Measurements from ENCODE around the gene CPN2.

CPN2 gene

GRCh38 chr3:194352667-194353246 is 1.6 kb upstream of the CPN2 start:
- DNase-seq (ENCODE audit: low read depth) = no peak

DNA sequence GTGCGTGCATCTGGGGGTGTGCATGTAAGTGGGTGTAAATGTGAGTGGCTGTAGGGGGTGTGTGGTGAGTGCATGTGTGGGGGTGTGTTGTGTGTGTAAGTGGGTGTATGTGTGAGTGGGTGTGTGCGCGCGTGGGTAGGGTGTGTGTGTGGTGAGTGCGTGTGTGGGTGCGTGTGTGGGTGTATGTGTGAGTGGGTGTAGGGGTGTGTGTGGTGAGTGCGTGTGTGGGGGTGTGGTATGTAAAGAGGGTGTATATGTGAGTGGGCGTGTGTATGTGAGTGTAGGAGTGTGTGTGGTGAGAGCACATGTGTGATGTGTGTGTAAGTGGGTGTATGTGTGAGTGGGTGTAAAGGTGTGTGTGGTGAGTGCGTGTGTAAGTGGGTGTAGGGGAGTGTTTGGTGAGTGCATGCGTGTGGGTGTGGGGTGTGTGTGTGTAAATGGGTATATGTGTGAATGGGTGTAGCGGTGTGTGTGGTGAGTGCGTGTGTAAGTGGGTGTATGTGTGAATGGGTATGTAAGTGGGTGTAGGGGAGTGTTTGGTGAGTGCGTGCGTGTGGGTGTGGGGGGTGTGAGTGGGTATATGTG is 916 bp upstream of the CPN2 start:
- DNase-seq (ENCODE audit: low read depth) = no peak

GRCh38 chr3:194350726-194351071 is 429 bp downstream of the CPN2 start:
- DNase-seq (ENCODE audit: low read depth) = no peak

DNA sequence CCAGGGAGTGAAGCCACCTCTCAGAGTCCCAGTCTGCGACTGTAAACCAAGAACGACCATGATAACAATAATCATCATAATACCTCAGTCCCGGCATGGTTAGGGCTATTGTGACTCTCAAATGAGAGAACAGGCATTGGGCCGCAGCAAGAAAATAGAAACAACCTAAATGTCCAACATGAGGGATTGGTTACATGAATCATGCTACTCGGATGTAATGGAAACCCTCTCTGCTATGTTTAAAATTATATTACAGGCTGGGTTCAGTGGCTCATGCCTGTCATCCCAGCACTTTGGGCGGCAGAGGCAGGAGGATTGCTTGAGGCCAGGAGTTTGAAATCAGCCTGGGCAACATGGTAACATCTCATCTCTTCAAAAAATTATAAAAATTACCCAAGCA is 2.8 kb downstream of the CPN2 start:
- no peak for DNase-seq (ENCODE audit: low read depth)

- peak; percentile 43 for DNase-seq (ENCODE audit: low read depth)
Measured at GRCh38 chr3:194346621-194347020, 4.5 kb downstream of the CPN2 start.

DNA sequence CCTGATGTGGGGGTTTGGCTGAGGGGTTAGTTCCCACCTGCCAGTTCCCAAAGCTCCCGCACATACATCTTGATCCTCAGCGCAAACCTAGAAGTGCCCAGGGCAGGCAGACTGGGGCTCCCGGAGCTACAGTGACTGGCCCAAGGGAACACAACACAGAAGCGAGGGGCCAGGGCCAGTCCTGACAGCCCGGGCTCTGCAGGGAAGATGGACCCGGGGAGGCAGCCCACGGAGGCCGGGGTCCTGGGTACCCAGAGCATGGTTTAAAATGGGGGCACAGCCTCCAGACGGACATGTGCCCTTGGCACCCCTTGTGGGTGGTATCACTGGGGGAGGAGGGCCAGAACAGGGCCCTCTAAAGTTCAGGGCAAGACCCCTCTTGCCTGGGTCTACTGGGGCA is 5.1 kb downstream of the CPN2 start:
- no peak for DNase-seq (ENCODE audit: low read depth)

DNA sequence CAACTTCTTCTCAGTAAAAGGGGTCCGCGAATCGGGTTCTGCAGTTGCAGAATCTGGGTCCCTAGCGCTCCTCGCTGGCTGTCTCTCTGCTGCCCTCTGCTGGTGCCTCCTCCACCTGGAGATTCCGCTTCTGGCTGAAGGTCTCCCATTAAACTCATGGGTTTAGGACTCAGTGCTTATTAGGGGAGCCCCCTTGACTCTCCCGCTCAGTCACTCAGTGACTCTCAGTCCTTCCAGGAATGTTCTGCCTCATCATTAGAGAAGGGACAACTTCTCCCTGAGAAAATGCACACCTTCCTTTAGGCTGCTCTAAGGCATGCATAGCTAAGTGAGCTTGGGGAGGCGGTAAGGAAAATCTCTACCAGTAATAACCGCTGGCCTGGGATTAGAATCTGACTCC is 7.1 kb downstream of the CPN2 start:
- DNase-seq (ENCODE audit: low read depth) = peak; percentile 38

GRCh38 chr3:194343561-194343893 is 7.6 kb downstream of the CPN2 start:
- DNase-seq (ENCODE audit: low read depth) = peak; percentile 29

- DNase-seq (ENCODE audit: low read depth) = no peak
Measured at GRCh38 chr3:194342861-194343560, 8.1 kb downstream of the CPN2 start.

GRCh38 chr3:194340757-194341400 is 10.2 kb downstream of the CPN2 start:
- no peak for DNase-seq (ENCODE audit: low read depth)

- DNase-seq (ENCODE audit: low read depth) = no peak
Measured at GRCh38 chr3:194339840-194340239, 11.3 kb downstream of the CPN2 start.

DNA sequence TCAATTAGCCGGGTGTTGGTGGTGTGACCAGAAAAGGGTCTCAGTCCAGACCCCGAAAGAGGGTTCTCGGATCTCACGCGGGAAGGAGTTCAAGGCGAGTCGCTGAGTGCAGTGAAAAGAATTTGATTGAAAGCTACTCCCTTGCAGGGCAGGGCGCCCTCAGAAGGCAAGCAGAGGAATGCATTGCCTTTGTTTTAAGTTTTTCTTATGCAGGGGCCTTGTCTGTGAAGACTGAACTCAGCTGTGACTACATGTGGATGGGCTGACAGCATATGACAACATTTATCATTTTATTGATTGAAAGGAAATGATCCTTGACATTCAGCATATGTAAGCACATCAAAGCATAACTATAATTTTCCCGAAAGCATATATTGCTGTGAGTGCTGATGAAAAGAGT is 11.8 kb downstream of the CPN2 start:
- no peak for DNase-seq (ENCODE audit: low read depth)

- no peak for DNase-seq (ENCODE audit: low read depth)
Measured at GRCh38 chr3:194337965-194338753, 13.0 kb downstream of the CPN2 start.

- no peak for DNase-seq (ENCODE audit: low read depth)
Measured at GRCh38 chr3:194336601-194337355, 14.3 kb downstream of the CPN2 start.

GRCh38 chr3:194333981-194334320 is 17.2 kb downstream of the CPN2 start:
- no peak for DNase-seq (ENCODE audit: low read depth)

- DNase-seq (ENCODE audit: low read depth) = peak; percentile 69
Measured at GRCh38 chr3:194333212-194333980, 17.7 kb downstream of the CPN2 start.

DNA sequence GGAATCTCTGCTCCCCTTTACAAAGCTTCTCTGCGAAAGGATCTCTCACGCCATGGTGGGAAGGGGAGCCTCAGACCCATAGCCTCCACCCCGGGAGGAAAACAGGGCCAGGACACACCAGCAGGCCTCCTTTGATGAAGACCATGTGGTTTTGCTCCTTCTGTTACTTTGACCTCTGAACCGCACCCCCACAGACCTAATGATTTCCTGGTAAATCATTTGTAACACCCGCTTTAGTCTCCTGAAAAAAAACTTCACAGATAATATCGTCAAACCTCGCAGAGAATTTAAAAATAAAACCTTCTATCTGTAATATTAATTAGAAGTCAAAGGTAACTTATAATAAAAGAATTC is 18.3 kb downstream of the CPN2 start:
- DNase-seq (ENCODE audit: low read depth) = no peak

DNA sequence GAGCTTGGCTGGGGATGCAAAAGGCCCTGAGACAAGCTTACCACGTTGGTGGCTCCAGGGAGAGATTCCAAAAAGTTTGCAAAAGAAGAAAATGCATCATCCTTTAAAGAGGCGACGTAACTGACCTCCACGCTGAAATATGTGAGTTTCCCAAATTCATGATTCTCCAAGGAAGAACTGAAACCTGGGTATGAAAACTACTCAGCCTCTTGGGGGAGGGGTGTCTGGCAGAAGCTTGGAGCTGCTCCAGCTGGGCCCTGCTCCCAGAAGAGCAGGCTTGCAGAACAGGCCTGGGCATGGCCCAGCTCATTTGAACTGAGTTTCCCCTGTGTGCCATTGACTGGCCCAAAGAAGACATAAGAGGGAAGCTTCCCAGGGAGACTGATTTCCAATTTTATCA is 20.5 kb downstream of the CPN2 start:
- DNase-seq (ENCODE audit: low read depth) = peak; percentile 32

- DNase-seq (ENCODE audit: low read depth) = no peak
Measured at GRCh38 chr3:194330160-194330559, 21.0 kb downstream of the CPN2 start.

DNA sequence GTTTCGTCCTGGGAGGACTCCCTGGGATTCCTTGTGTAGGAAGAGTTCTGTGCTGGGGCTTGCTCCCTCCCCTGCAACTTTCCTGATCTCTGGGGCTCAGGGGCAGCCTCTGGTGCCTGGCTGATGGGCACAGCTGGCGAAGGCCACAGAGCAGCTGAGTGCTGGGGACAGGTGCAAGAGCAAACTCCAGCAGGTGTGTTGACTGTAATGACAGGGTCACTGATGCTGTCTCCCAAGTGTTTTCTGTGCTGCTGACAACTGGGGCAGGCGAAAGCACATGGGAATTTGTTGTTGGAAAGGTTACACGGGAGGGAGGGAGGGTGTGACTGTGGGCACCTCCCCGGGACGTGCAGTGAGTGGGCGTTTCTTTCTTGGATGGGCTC is 21.6 kb downstream of the CPN2 start:
- DNase-seq (ENCODE audit: low read depth) = no peak

DNA sequence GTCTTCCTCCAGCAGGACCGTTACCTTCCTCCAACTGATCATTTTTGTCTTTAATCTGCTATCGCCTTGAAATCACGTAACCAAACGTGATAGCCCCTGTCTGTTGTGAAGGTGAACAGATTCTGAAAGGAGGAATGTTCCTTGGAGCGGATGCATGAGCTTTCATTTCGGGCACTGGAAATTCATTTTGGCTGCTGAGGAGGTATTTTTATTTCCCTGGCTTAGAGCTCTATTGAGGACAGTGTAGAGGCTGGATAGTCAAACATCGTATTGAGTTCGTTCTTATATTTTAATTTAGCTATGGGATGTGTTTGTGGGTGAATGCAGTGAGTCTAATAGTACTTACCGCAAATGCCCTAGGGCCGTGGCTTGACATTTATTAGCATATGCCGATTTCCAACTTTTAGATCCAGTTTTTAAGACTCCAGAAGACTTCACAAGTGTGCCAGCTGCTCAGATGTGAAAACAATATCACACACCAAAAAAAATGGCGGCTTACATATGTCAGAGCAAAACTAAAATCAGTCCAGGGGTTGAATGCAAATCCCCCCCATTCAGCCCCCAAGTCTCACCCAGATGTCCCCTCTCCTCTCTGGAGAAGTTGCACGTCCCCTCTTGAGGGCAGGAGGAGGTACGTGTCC is 22.1 kb downstream of the CPN2 start:
- no peak for DNase-seq (ENCODE audit: low read depth)

Data from amniotic epithelial cell (primary cell).